HG02884 (cell line): Measurements from ENCODE around the gene KLRC1.
"Not testable (repeated sequence)": the region's sequence is repeated elsewhere in the genome, so short reads cannot be mapped to it uniquely, and the experiment has no call there.

Experiments
- ATAC-seq: cut with Tn5 transposase; IDR thresholded peaks from one replicate; pipeline ENCODE4 v1.9.1; 2021; ENCODE audit warnings: mild to moderate bottlenecking, moderate library complexity; ENCODE audit not compliant: unreplicated experiment

The KLRC1 gene

DNA sequence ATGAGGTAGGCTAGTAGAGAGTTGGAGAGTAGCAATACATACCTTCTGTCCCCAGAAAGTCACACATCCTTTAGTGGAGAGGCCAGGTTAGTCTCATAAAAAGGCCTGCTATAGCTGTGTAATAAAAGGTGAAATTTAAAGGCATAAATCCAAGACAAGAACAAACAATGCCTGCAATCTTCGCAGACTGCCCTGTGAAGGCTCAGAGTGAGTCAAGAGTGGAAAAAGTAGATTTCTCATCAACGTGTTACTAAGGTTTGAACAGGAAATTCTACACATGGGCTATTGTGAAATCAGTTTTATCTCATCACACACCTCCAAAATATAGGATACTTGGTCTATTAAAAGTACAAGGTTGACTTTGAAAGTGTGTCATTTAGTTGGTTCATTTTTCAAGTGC lies at the start of gene KLRC1:
Gene KLRC1 (minus strand): TSS at position 222 of the 400 bp plus-strand sequence. CDS start 2,221 bp downstream, outside the sequence.
- ATAC-seq = no peak

DNA sequence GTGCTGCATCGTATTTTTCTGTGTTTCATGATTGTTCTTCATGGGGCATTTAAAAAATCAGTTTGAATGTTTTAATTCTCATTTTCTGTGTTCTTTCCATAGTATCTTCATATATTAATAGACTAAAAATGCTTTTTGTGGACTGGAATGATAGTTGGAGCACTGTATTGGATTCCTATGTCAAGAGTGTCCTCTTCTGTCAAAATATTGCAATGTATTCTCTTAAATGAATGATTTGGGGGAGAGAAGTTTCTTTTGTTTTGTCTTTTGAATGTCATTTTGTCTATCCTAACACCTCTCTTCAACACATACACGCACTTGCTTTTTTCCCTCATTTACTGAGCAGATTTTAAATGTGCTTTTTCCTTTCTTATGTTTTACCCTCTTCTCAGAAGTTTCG lies 47.9 kb upstream of the KLRC1 start:
- no peak for ATAC-seq

DNA sequence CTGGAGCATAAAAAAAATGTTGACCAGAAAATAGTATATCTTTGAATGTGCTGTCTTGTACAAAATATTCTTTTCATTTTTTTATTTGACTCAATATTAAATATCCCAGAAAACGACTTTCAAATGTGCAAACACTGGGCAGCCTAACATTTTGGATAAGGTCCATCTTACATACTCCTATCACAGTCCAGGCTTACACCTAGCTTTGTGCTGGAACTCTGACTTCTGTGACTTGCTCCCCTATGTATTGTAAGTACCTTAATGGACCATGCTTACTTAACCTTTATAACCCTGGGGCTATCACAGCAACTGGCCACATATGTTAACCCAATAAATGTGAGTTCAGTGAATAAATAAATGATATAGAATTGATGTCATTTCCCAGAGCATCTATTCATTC lies 44.9 kb upstream of the KLRC1 start:
- no peak for ATAC-seq

DNA sequence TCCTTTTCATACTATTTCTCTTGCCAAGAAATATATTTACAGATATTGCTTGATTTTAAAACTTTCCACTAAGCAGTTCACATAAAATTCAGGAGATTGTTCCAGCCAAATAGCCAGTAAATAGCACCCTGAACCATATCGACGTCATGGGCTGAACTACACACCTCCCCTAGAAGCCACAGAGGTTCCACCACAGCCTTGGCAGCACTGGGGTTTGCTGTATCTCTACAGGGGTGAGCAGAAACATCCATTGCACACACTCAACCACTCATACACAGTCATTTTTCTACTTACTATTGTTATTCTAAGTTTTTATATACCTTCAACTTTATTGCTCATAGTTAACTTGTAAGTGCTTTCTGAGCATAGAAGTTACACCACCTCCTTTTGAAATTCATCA lies 44.4 kb upstream of the KLRC1 start:
- ATAC-seq = no peak

DNA sequence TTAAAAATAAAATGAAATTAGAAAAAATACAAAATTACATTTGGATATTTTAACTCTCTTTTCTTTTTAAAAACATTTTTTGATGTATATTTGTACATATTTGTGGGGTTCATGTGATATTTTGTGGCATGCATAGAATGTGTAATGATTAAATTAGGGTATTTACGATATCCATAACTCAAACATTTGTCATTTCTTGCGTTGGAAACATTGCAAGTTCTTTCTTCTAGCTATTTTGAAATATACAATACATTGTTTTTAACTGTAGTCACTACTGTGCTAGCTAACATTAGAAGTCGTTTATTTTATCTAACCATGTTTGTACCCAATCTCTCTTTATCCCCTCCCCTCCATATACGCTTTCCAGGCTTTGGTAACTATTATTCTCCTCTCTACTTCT lies 38.6 kb upstream of the KLRC1 start:
- no peak for ATAC-seq

DNA sequence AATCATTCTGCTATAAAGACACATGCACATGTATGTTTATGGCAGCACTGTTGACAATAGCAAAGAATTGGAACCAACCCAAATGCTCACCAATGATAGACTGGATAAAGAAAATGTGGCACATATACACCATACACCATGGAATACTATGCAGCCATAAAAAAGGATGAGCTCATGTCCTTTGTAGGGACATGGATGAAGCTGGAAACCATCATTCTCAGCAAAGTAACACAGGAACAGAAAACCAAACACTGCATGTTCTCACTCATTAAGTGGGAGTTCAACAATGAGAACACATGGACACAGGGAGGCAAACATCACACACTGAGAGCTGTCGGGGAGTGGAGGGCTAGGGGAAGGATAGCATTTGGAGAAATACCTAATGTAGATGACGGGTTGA lies 34.2 kb upstream of the KLRC1 start:
- not testable (repeated sequence) for ATAC-seq

DNA sequence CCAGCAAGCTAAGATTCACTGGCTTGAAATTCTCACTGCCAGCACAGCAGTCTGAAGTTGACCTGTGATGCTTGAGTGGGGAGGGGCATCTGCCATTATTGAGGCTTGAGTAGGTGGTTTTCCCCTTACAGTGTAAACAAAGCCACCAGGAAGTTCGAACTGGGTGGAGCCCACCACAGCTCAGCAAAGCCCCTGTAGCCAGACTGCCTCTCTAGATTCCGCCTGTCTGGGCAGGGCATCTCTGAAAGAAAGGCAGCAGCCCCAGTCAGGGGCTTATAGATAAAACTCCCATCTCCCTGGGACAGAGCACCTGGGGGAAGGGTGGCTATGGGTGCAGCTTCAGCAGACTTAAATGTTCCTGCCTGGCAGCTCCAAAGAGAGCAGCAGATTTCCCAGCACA lies 28.7 kb upstream of the KLRC1 start:
- ATAC-seq = not testable (repeated sequence)

DNA sequence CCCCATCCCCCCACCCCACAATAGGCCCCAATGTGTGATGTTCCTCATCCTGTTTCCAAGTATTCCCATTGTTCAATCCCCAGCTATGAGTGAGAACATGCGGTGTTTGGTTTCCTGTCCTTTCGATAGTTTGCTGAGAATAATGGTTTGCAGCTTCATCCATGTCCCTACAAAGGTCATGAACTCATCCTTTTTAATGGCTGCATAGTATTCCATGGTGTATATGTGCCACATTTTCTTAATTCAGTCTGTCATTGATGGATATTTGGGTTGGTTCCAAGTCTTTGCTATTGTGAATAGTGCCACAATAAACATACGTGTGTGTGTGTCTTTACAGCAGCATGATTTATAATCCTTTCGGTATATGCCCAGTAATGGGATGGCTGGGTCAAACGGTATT lies 19.6 kb upstream of the KLRC1 start:
- not testable (repeated sequence) for ATAC-seq

DNA sequence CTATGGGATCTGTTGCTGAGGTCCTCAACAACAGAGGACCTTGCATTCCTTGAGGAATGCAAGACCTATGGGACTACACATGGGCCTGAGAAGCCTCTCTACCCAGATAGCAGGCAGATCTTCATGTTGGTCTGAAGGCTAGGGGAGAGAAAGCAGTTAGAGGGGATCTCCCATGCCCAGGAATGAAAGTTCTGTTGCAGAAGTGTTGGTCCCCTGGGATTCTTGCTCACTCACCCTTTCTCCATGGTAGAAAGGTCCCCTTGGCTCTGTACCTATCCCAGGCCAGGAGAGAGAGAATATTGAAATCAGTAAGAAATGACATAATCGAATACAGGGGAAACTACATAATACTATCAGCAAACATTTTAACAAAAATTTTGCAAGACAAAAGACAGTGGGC lies 16.5 kb upstream of the KLRC1 start:
- no peak for ATAC-seq

DNA sequence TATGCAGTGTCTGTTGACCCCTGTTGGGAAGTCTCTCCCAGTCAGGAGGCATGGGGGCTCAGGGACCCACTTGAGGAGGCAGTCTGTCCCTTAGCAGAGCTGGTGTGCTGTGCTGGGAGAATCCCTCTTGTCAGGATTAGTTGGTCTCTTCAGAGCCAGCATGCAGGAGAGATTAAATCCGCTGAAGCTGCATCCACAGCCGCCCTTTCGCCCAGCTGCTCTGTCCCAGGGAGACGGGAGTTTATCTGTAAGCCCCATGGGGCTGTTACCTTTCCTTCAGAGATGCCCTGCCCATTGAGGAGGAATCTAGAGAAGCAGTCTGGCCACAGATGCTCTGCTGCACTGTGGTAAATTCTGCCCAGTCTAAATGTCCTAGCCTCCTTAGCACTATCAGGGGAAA lies 13.1 kb upstream of the KLRC1 start:
- no peak for ATAC-seq

DNA sequence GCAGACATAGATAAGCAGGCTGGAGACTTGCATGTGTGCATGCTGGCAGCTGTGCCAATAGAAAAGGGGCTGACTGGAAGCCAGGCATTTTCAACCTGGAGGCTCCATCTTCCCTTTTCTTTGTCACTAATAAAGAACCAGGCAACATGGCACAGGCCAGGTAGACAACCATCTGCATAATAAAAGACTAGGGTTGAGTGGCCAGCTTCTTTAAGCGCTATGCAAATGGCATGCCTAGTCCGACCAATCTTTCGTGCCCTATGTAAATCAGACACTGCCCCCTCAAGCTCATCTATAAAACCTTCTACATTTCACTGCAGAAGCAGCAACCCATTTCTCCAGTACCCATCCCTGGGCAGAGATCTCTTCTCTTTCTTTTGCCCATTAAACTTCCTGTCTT lies 4.6 kb upstream of the KLRC1 start:
- ATAC-seq = no peak

DNA sequence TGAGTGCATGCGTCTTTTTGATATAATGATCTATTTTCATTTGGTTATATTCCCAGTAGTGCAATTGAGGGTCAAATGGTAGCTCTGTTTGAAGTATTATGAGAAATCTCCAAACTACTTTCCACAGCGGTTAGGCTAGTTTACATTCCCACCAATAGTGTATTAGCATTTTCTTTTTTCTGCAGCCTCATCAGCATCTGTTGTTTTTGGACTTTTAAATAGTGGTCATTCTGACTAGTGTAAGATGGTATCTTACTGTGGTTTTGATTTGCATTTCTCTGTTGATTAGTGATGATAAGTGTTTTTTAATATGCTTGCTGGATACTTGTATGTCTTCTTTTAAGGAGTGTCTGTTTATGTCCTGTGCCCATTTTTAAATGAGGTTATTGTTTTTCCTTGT lies 3.7 kb upstream of the KLRC1 start:
- ATAC-seq = no peak

DNA sequence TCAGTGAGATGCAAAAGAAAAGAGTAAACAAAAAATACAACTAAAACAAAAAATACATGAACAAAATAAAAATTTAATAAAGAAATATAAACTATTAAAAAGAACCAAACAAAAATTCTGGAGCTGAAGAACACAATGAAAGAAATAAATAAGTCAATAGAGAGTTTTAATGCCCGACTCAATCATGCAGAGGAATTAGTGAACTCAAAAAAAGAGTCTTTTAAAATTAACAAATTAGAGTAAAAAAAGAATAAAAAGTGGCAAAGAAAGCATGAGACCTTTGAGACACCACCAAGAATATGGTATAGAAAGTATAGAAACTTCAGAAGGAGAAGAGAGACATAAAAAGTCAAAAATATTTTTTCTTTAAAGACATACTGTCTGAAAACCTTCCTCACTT lies 2.6 kb upstream of the KLRC1 start:
- ATAC-seq = no peak

DNA sequence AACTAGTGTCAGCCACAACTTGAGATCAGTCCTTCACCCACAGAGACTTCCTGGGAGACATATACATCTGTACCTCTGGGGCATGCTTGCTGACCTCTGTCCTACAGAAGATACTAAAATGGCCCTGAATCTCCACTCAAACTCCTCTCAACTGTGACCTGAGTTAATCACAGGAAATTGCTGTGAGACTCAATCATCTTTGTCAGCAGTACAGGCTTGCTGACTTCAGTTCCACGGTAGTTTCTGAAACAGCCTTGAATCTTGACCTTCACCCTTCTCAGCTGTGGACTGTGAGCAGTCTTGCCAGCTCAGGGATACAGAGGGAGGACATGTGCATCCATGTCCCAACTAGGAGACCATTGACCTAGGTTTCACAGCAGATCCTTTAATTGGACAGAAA lies 1.4 kb upstream of the KLRC1 start:
- no peak for ATAC-seq

DNA sequence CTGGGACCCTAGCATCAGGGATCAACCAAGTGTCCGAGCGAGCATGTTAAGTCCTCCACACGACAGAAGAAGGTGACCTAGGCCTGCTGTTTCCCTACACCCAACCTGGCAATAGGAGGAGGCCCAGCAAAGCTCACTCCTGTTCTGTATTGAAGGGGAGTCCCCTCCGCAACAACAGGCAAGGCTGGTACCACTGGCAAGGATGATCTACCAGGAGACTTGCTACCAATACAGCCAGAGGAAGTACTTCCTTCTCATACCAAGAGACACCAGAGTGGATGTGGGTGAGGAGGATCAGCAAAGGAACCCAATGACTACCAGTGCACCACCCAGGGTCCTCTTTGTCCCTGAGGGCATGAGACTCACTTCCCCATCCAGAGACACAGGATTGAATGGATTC lies 4.9 kb downstream of the KLRC1 start:
- ATAC-seq = no peak

DNA sequence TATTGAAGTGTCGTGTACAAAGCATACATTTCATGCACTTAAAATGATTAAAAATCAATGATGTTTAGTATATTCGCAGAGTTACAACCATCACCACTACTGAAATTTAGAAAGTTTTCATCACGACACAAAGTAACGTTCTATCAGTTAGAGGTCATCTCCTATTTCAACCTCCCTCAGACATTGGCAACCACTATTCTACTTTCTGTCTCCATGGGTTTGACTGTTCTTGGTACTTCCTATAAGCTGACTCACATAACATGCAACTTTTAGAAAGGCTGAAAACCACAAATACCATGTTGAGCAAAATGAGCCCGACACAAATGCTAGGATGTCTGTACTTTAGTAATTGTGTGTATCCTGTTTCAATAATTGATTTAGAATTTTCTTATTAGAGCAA lies 7.1 kb downstream of the KLRC1 start:
- ATAC-seq = not testable (repeated sequence)

DNA sequence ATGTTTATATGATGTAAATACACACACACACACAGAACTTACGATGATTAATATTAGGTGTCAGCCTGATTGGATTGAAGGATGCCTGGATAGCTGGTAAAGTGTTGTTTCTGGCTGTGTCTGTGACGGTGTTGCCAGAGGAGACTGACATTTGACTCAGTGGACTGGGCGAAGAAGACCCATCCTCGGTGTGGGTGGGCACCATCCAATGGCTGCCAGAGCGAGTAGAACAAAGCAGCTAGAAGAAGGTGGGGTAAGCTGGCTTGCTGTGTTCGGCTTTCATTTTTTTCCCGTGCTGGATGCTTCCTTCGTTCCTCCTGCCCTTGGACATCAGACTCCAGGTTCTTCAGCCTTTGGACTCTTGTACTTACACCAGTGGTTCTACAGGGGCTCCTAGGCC lies 12.0 kb downstream of the KLRC1 start:
- not testable (repeated sequence) for ATAC-seq

DNA sequence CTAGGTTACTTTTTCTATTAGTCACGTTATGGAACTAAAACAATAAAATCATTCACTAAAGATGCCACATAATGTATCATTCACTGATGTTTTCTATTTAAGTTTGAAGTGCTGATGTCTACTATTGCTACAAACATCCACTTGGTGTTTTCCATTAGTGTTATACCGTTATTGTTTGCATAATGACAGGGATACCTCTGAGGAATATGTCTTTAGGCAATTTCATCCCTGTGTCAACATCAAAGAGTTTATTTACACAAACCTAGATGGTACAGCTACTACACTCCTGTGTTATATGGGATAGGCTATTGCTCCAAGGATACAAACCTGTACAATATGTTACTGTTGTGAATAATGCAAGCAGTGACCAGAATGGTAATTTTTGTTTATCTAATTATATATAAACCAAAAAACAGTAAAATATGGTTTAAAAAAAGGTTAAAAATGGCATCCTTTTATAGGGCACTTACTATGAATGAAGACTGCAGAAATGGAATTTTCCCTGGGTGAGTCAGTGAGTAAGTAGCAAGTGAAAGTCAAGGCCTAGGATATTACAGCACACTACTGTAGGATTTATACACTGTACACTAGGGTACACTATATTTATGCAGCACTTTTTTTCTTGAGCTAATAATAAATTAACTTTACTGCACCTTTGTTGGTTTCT lies 13.4 kb downstream of the KLRC1 start:
- not testable (repeated sequence) for ATAC-seq

DNA sequence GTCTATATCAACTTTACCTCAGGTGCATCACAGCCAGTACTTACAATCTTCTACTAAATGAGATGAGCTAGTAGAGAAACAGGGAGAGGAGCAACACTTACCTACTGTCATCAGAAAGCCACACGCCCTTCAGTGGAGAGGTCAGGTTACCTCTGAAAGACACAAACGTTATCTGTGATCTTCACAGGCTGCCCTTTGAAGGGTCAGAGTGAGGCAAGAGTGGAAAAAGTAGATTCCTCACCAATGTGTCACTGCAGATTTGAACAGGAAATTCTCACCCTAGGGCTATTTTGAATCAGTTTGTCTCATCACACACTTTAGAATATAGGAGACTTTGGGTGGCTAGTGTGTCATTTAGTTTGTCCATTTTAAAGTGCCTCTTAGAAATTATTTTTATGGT lies 15.6 kb downstream of the KLRC1 start:
- not testable (repeated sequence) for ATAC-seq

DNA sequence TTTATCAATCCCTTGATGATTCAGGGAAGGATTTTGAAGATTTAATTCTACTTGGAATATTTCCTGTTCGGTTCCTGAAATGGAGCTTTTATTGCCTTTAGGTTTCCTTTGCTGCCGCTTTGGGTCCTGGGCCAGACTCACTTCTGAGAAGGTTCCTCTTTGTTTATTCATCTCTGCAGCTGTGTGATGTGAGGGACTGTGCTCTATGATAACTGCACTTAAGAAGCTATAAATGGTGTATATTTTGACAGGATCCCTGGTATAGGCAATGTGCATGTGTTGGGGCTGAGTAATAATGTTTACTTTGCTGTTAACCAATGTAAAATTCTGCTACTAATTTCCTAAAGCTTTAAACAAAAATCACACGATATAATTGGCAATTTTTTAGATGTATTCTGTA lies 17.4 kb downstream of the KLRC1 start, which contains the start of gene KLRC2:
Gene KLRC2 (minus strand): TSS at position 195 of the 400 bp plus-strand sequence. CDS start 24 bp downstream, at position 171.
- not testable (repeated sequence) for ATAC-seq

DNA sequence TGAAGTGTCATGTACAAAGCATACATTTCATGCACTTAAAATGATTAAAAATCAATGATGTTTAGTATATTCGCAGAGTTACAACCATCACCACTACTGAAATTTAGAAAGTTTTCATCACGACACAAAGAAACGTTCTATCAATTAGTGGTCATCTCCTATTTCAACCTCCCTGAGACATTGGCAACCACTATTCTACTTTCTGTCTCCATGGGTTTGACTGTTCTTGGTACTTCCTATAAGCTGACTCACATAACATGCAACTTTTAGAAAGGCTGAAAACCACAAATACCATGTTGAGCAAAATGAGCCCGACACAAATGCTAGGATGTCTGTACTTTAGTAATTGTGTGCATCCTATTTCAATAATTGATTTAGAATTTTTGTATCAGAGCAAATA lies 22.6 kb downstream of the KLRC1 start:
- ATAC-seq = not testable (repeated sequence)

DNA sequence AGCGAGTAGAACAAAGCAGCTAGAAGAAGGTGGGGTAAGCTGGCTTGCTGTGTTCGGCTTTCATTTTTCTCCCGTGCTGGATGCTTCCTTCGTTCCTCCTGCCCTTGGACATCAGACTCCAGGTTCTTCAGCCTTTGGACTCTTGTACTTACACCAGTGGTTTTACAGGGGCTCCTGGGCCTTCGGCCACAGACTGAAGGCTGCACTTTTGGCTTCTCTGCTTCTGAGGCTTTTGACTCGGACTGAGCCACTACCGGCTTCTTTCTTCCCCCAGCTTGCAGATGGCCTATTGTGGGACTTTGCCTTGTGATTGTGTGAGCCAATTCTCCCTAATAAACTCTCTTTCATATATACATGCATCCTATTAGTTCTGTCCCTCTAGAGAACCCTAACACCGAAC lies 27.2 kb downstream of the KLRC1 start:
- not testable (repeated sequence) for ATAC-seq

DNA sequence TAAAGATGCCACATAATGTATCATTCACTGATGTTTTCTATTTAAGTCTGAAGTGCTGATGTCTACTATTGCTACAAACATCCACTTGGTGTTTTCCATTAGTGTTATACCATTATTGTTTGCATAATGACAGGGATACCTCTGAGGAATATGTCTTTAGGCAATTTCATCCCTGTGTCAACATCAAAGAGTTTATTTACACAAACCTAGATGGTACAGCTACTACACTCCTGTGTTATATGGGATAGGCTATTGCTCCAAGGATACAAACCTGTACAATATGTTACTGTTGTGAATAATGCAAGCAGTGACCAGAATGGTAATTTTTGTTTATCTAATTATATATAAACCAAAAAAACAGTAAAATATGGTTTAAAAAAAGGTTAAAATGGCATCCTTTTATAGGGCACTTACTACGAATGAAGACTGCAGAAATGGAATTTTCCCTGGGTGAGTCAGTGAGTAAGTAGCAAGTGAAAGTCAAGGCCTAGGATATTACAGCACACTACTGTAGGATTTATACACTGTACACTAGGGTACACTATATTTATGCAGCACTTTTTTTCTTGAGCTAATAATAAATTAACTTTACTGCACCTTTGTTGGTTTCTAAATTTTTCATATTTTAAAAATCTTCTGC lies 28.8 kb downstream of the KLRC1 start:
- ATAC-seq = not testable (repeated sequence)
